ENCODE measurements around the gene PWWP2B.

GRCh38 chr10:132443605-132443982 is 46.6 kb downstream of the PWWP2B start:
- TF ChIP-seq CTCF (conservative IDR thresholded peaks at IDR 0.05) (no peak), ZFX (IDR thresholded peaks at IDR 0.05) (no peak)
